GM23338 (cell line): ENCODE results near the gene DNAJC13. TPM values are rescaled to one million over a fixed set of nuclear protein-coding genes. Genes with fewer than 3 reads are reported as not detected.

ENCODE experiments used
- ATAC-seq: fragments of 200-7000 bp; cut with Tn5 transposase; 3 replicates; pipeline ENCODE4 v1.9.1; 2020
- DNase-seq: peaks from one replicate; pipeline ENCODE4 v3.0.0-alpha.2; 2015; ENCODE audit warnings: low spot score
- H2AFZ ChIP-seq: fragments of 200-600 bp; sonication (generic); 2 replicates; pipeline ENCODE4 v1.8.0; 2016; ENCODE audit warnings: antibody characterized with exemption, mild to moderate bottlenecking, moderate library complexity
- H3F3A ChIP-seq: fragments of 200-600 bp; sonication (generic); replicated peaks from 2 replicates; pipeline ENCODE4 v1.8.0; 2017; ENCODE audit warnings: antibody characterized with exemption, mixed run types, low read depth
- H3K27ac ChIP-seq: fragments of 200-600 bp; sonication (generic); 2 replicates; pipeline ENCODE4 v1.6.1; 2016; ENCODE audit warnings: low read depth
- H3K27me3 ChIP-seq: fragments of 200-600 bp; sonication (generic); 2 replicates; pipeline ENCODE4 v1.8.0; 2016; ENCODE audit warnings: mild to moderate bottlenecking, mixed run types, moderate library complexity; ENCODE audit not compliant: insufficient read depth
- H3K36me3 ChIP-seq: fragments of 200-600 bp; sonication (generic); 2 replicates; pipeline ENCODE4 v1.8.0; 2016; ENCODE audit warnings: mild to moderate bottlenecking; ENCODE audit not compliant: insufficient read depth
- H3K4me1 ChIP-seq: fragments of 200-600 bp; sonication (generic); 2 replicates; pipeline ENCODE4 v1.8.0; 2016; ENCODE audit warnings: mild to moderate bottlenecking, moderate library complexity; ENCODE audit not compliant: insufficient read depth
- H3K4me2 ChIP-seq: fragments of 200-600 bp; sonication (generic); 2 replicates; pipeline ENCODE4 v1.7.1; 2017; ENCODE audit warnings: mixed run types
- H3K4me3 ChIP-seq: fragments of 200-600 bp; sonication (generic); 2 replicates; pipeline ENCODE4 v1.6.1; 2016; ENCODE audit warnings: mixed run types
- H3K79me2 ChIP-seq: fragments of 200-600 bp; sonication (generic); replicated peaks from 2 replicates; pipeline ENCODE4 v1.8.0; 2017; ENCODE audit warnings: mild to moderate bottlenecking; ENCODE audit not compliant: insufficient read depth
- H3K9me2 ChIP-seq: fragments of 200-600 bp; sonication (generic); 2 replicates; pipeline ENCODE4 v1.8.0; 2017; ENCODE audit not compliant: insufficient read depth
- H4K20me1 ChIP-seq: fragments of 200-600 bp; sonication (generic); replicated peaks from 2 replicates; pipeline ENCODE4 v1.8.0; 2017; ENCODE audit warnings: mild to moderate bottlenecking; ENCODE audit not compliant: insufficient read depth
- H3K27ac Mint-ChIP-seq: 2 replicates; pipeline ENCODE4 v1.8.0; 2020; ENCODE audit warnings: inconsistent platforms, mild to moderate bottlenecking, moderate library complexity, mixed read lengths
- H3K27me3 Mint-ChIP-seq: 3 replicates; pipeline ENCODE4 v1.8.0; 2022; ENCODE audit warnings: low read depth, mild to moderate bottlenecking, moderate library complexity, mixed read lengths, inconsistent platforms; ENCODE audit not compliant: insufficient read depth, poor library complexity
- H3K36me3 Mint-ChIP-seq: 3 replicates; pipeline ENCODE4 v1.8.0; 2021; ENCODE audit warnings: low read depth, mild to moderate bottlenecking, inconsistent platforms, moderate library complexity, mixed read lengths
- H3K4me1 Mint-ChIP-seq: 3 replicates; pipeline ENCODE4 v1.8.0; 2020; ENCODE audit warnings: mild to moderate bottlenecking, inconsistent platforms, mixed read lengths
- H3K4me3 Mint-ChIP-seq: 3 replicates; pipeline ENCODE4 v1.8.0; 2021; ENCODE audit warnings: moderate library complexity, mild to moderate bottlenecking, inconsistent platforms, mixed read lengths
- H3K9me3 Mint-ChIP-seq: 3 replicates; pipeline ENCODE4 v1.8.0; 2020; ENCODE audit warnings: moderate library complexity, mild to moderate bottlenecking, inconsistent platforms, mixed read lengths
- CREB1 ChIP-seq: fragments of 250-450 bp; sonication (Bioruptor Pico); IDR thresholded peaks from 2 replicates; pipeline ENCODE4 v1.5.0; 2020; ENCODE audit warnings: low read depth, mild to moderate bottlenecking, moderate library complexity
- EZH2 ChIP-seq: fragments of 200-600 bp; sonication (generic); IDR thresholded peaks from one replicate; pipeline ENCODE4 v1.8.0; 2017; ENCODE audit warnings: antibody characterized with exemption, mild to moderate bottlenecking, low read depth; ENCODE audit not compliant: unreplicated experiment
- EZH2phosphoT487 ChIP-seq: fragments of 200-600 bp; sonication (generic); IDR thresholded peaks from one replicate; pipeline ENCODE4 v1.8.1; 2018; ENCODE audit warnings: antibody characterized with exemption; ENCODE audit not compliant: unreplicated experiment
- JUNB ChIP-seq: IDR thresholded peaks from one replicate; pipeline ENCODE4 v1.6.1; 2016; ENCODE audit warnings: antibody characterized with exemption; ENCODE audit not compliant: unreplicated experiment
- NANOG ChIP-seq: IDR thresholded peaks from 2 replicates; pipeline ENCODE4 v1.6.1; 2016; ENCODE audit warnings: antibody characterized with exemption, borderline replicate concordance
- POLR2AphosphoS5 ChIP-seq: IDR thresholded peaks from 2 replicates; pipeline ENCODE4 v1.6.1; 2016; ENCODE audit warnings: antibody characterized with exemption, low read depth
- STAT1 ChIP-seq: IDR thresholded peaks from one replicate; pipeline ENCODE4 v1.6.1; 2016; ENCODE audit warnings: antibody characterized with exemption; ENCODE audit not compliant: unreplicated experiment
- ZNF114 ChIP-seq: fragments of 250-450 bp; sonication (Bioruptor Pico); IDR thresholded peaks from 2 replicates; pipeline ENCODE4 v1.5.0; 2020; ENCODE audit warnings: mild to moderate bottlenecking, moderate library complexity
- ZNF331 ChIP-seq: fragments of 250-450 bp; sonication (Bioruptor Pico); IDR thresholded peaks from 2 replicates; pipeline ENCODE4 v1.5.0; 2020; ENCODE audit warnings: low read depth, mild to moderate bottlenecking, moderate library complexity
- polyA plus RNA-seq: library from polyadenylated mRNA; unstranded; fragments of >200 nt; fragmentation: Nextera tagmentation; extraction: Ambion mirVana; gene quantifications from 2 replicates; pipeline ENCODE4 v1.2.1, GENCODE V29; 2016
- total RNA-seq: library from RNA; depleted of rRNA; stranded (reverse); fragments of >200 nt; shearing (Covaris generic); gene quantifications from 2 replicates; pipeline ENCODE4 v1.2.3, GENCODE V29; 2014
- TF ChIP-seq, protein P1 (sequence below): fragments of 250-450 bp; sonication (Bioruptor Pico); IDR thresholded peaks from 2 replicates; pipeline ENCODE4 v1.5.0; 2020; ENCODE audit warnings: mild to moderate bottlenecking, moderate library complexity
- TF ChIP-seq, protein P2 (sequence below): IDR thresholded peaks from one replicate; pipeline ENCODE4 v1.6.1; 2018; ENCODE audit warnings: antibody characterized with exemption; ENCODE audit not compliant: unreplicated experiment
- TF ChIP-seq, protein P3 (sequence below): IDR thresholded peaks from 2 replicates; pipeline ENCODE4 v1.6.1; 2016; ENCODE audit warnings: antibody characterized with exemption
- TF ChIP-seq, protein P4 (sequence below), 2 experiments: fragments of 200-600 bp in 1 of 2; sonication (generic) in 1 of 2; conservative IDR thresholded peaks; 2 replicates each; pipeline versions ENCODE4 v1.5.1 to v1.6.1; 2016 to 2017; ENCODE audit warnings: antibody characterized with exemption in 2 of 2, low read depth in 2 of 2, mild to moderate bottlenecking in 2 of 2, moderate library complexity in 1 of 2

Gene DNAJC13
- total and polyA plus RNA-seq, 2 experiments from 2014 or later = 8.3 to 33.6 TPM

DNA sequence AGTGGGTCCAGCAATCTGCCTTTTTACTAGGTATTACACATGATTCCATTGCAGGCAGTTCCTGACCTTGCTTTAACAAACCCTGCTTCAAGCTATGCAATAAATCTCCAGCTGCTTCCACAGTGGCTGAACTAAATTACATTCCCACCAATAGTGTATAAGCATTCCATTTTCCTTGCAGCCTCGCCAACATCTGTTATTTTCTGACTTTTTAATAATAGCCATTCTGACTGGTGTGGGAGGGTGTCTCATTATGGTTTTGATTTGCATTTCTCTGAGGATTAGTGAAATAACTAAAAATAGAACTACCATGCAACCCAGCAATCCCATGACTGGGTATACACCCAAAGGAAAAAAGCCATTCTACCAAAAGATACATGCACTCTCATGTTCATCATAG, 36.4 kb upstream of the DNAJC13 start:
- no peak for DNase-seq

More for the DNA sequence above, 36.4 kb upstream of the DNAJC13 start:
- peaks cover 33% of the 10 kb centered on the region for H3K4me1 Mint-ChIP-seq
- no peak overlapping the region for H3K4me2 ChIP-seq
- no peak overlapping the region for H3K27ac Mint-ChIP-seq
- no peaks in the 10 kb centered on the region for H3F3A ChIP-seq
- TF ChIP-seq, protein P1, sequence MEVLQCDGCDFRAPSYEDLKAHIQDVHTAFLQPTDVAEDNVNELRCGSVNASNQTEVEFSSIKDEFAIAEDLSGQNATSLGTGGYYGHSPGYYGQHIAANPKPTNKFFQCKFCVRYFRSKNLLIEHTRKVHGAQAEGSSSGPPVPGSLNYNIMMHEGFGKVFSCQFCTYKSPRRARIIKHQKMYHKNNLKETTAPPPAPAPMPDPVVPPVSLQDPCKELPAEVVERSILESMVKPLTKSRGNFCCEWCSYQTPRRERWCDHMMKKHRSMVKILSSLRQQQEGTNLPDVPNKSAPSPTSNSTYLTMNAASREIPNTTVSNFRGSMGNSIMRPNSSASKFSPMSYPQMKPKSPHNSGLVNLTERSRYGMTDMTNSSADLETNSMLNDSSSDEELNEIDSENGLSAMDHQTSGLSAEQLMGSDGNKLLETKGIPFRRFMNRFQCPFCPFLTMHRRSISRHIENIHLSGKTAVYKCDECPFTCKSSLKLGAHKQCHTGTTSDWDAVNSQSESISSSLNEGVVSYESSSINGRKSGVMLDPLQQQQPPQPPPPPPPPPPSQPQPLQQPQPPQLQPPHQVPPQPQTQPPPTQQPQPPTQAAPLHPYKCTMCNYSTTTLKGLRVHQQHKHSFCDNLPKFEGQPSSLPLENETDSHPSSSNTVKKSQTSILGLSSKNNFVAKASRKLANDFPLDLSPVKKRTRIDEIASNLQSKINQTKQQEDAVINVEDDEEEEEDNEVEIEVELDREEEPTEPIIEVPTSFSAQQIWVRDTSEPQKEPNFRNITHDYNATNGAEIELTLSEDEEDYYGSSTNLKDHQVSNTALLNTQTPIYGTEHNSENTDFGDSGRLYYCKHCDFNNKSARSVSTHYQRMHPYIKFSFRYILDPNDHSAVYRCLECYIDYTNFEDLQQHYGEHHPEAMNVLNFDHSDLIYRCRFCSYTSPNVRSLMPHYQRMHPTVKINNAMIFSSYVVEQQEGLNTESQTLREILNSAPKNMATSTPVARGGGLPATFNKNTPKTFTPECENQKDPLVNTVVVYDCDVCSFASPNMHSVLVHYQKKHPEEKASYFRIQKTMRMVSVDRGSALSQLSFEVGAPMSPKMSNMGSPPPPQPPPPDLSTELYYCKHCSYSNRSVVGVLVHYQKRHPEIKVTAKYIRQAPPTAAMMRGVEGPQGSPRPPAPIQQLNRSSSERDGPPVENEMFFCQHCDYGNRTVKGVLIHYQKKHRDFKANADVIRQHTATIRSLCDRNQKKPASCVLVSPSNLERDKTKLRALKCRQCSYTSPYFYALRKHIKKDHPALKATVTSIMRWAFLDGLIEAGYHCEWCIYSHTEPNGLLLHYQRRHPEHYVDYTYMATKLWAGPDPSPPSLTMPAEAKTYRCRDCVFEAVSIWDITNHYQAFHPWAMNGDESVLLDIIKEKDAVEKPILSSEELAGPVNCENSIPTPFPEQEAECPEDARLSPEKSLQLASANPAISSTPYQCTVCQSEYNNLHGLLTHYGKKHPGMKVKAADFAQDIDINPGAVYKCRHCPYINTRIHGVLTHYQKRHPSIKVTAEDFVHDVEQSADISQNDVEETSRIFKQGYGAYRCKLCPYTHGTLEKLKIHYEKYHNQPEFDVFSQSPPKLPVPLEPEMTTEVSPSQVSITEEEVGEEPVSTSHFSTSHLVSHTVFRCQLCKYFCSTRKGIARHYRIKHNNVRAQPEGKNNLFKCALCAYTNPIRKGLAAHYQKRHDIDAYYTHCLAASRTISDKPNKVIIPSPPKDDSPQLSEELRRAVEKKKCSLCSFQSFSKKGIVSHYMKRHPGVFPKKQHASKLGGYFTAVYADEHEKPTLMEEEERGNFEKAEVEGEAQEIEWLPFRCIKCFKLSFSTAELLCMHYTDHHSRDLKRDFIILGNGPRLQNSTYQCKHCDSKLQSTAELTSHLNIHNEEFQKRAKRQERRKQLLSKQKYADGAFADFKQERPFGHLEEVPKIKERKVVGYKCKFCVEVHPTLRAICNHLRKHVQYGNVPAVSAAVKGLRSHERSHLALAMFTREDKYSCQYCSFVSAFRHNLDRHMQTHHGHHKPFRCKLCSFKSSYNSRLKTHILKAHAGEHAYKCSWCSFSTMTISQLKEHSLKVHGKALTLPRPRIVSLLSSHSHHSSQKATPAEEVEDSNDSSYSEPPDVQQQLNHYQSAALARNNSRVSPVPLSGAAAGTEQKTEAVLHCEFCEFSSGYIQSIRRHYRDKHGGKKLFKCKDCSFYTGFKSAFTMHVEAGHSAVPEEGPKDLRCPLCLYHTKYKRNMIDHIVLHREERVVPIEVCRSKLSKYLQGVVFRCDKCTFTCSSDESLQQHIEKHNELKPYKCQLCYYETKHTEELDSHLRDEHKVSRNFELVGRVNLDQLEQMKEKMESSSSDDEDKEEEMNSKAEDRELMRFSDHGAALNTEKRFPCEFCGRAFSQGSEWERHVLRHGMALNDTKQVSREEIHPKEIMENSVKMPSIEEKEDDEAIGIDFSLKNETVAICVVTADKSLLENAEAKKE (CRISPR knock-in tag) = no peak
- no peak for TF ChIP-seq NANOG
- TF ChIP-seq CREB1 (CRISPR knock-in tag) = no peak
- TF ChIP-seq, protein P2, sequence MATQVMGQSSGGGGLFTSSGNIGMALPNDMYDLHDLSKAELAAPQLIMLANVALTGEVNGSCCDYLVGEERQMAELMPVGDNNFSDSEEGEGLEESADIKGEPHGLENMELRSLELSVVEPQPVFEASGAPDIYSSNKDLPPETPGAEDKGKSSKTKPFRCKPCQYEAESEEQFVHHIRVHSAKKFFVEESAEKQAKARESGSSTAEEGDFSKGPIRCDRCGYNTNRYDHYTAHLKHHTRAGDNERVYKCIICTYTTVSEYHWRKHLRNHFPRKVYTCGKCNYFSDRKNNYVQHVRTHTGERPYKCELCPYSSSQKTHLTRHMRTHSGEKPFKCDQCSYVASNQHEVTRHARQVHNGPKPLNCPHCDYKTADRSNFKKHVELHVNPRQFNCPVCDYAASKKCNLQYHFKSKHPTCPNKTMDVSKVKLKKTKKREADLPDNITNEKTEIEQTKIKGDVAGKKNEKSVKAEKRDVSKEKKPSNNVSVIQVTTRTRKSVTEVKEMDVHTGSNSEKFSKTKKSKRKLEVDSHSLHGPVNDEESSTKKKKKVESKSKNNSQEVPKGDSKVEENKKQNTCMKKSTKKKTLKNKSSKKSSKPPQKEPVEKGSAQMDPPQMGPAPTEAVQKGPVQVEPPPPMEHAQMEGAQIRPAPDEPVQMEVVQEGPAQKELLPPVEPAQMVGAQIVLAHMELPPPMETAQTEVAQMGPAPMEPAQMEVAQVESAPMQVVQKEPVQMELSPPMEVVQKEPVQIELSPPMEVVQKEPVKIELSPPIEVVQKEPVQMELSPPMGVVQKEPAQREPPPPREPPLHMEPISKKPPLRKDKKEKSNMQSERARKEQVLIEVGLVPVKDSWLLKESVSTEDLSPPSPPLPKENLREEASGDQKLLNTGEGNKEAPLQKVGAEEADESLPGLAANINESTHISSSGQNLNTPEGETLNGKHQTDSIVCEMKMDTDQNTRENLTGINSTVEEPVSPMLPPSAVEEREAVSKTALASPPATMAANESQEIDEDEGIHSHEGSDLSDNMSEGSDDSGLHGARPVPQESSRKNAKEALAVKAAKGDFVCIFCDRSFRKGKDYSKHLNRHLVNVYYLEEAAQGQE = no peak
- TF ChIP-seq, protein P3, sequence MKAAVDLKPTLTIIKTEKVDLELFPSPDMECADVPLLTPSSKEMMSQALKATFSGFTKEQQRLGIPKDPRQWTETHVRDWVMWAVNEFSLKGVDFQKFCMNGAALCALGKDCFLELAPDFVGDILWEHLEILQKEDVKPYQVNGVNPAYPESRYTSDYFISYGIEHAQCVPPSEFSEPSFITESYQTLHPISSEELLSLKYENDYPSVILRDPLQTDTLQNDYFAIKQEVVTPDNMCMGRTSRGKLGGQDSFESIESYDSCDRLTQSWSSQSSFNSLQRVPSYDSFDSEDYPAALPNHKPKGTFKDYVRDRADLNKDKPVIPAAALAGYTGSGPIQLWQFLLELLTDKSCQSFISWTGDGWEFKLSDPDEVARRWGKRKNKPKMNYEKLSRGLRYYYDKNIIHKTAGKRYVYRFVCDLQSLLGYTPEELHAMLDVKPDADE = no peak
- no peak for TF ChIP-seq ZNF331 (CRISPR knock-in tag)
- no peak for TF ChIP-seq POLR2AphosphoS5
- no peak for TF ChIP-seq EZH2phosphoT487
- TF ChIP-seq STAT1 = no peak
- TF ChIP-seq, protein P4, sequence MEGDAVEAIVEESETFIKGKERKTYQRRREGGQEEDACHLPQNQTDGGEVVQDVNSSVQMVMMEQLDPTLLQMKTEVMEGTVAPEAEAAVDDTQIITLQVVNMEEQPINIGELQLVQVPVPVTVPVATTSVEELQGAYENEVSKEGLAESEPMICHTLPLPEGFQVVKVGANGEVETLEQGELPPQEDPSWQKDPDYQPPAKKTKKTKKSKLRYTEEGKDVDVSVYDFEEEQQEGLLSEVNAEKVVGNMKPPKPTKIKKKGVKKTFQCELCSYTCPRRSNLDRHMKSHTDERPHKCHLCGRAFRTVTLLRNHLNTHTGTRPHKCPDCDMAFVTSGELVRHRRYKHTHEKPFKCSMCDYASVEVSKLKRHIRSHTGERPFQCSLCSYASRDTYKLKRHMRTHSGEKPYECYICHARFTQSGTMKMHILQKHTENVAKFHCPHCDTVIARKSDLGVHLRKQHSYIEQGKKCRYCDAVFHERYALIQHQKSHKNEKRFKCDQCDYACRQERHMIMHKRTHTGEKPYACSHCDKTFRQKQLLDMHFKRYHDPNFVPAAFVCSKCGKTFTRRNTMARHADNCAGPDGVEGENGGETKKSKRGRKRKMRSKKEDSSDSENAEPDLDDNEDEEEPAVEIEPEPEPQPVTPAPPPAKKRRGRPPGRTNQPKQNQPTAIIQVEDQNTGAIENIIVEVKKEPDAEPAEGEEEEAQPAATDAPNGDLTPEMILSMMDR (conservative IDR thresholded peaks at IDR 0.05; ENCODE audit: low read depth in 2 of 2) = no peak
- TF ChIP-seq ZNF114 (CRISPR knock-in tag) = no peak
- no peak for TF ChIP-seq EZH2
- TF ChIP-seq JUNB = no peak
- no peak overlapping the region for H2AFZ ChIP-seq
- H3K4me3 Mint-ChIP-seq = no peak overlapping the region
- H3K4me1 ChIP-seq = peaks cover 4% of the 10 kb centered on the region; the same call in 1 of the 2 replicates
- no peak overlapping the region for H3K27ac ChIP-seq
- peaks cover 46% of the 10 kb centered on the region for H3K9me3 Mint-ChIP-seq
- ATAC-seq = no peak
- no peak overlapping the region for H3K4me3 ChIP-seq
- no peaks in the 10 kb centered on the region for H4K20me1 ChIP-seq
- H3K36me3 ChIP-seq = no peaks in the 10 kb centered on the region
- H3K27me3 ChIP-seq = no peaks in the 10 kb centered on the region
- peaks cover 41% of the 10 kb centered on the region for H3K36me3 Mint-ChIP-seq
- peaks cover 8% of the 10 kb centered on the region for H3K27me3 Mint-ChIP-seq
- no peaks in the 10 kb centered on the region; the same call in 1 of the 2 replicates for H3K79me2 ChIP-seq
- H3K9me2 ChIP-seq = no peaks in the 10 kb centered on the region; the same call in none of the 2 replicates
